Stimulated activated CD8-positive, alpha-beta memory T cell treated with anti-CD3 and anti-CD28 coated beads, Interleukin-12 subunit alpha, Interleukin-12 subunit beta, amount 100 ng/mL, for 4 hours (primary cell): ENCODE measurements around the gene F13A1.

Experiments used
- DNase-seq: peaks from one replicate; pipeline ENCODE4 v3.0.0-alpha.2; 2020; ENCODE audit warnings: low read depth

F13A1 gene

GRCh38 chr6:6319952-6320811, at the start of gene F13A1:
Gene F13A1, minus strand, starts transcription at chr6:6320662. Its CDS starts 1,998 bp downstream, at chr6:6318664.
- DNase-seq, result no peak

- DNase-seq, result no peak
Measured at GRCh38 chr6:6368684-6369052, 48.2 kb upstream of the F13A1 start.

- DNase-seq, result no peak
Measured at GRCh38 chr6:6368040-6368683, 47.7 kb upstream of the F13A1 start.

DNA sequence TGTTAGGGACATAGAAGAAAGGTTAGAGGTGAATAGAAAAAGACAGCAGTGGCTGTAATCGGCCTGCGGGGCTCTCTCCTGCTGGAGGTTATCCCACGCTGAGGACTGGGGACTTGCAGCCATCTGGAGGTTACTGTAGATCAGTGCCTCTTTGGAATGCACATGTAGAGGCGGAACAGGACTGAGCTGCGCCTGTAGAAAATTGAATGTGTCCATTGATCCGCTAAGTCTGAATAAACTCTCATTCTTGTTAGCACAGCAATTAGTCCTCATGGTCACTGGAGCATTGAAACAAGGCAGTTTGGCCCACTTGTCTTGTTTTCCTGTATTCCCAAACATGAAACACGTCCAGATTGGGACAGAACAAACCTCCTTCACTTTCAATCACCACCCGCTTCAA, 46.3 kb upstream of the F13A1 start:
- no peak for DNase-seq

DNA sequence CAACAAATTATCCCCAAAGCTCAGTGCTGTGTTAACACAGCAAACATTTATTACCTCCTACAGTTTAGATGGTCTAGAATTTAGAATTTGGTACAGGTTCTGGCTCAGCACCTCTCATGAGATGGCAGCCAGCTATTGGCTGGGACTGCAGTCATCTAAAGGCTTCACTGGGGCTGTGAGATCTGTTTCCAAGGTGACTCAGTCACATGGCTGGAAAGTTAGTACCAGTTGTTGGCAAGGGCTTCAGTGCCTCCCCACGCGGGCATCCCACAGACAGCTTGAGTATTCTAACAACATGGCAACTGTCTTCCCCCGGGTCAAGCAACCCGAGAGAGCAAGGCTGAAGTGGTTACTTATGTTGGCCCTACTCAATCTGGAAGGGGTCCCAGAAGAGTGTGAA, 44.8 kb upstream of the F13A1 start:
- no peak for DNase-seq

- no peak for DNase-seq
Measured at GRCh38 chr6:6362056-6362840, 41.8 kb upstream of the F13A1 start.

DNA sequence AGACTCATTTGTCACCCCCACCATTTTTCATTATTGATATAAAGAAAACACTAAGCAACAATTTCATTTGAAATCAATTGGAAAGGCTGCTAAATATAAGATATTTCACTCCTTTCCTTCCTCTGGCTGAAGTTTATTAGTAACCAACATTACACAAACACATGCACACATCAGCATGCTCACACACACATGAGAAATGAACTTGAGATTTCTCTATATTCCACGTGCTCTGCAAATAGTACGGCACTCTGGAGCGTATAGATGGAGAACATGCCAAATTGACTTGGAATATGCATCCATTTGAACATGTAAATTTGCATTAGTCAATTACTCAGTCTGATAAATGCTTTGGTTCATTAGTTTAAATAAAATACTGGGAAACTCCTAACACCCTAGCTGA, 37.1 kb upstream of the F13A1 start:
- DNase-seq, result no peak

DNA sequence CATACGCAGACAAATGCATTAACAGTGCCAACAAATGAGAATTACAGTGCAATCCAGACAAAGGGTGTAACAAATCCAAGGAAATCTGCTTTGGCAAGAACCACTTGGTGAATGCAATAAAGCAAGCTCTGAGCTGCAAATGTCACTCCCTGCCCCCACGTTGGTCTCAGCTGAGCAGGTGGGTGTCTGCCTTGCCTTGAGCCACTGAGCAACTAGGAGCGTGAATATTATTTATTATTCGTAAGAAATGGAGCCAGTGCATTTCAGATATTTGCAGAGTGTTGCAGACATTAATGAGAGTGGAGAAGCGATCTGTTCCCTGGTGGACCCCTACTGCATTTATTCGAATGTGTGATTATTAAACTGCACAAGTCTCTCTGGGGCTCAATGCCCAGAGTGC, 36.6 kb upstream of the F13A1 start:
- no peak for DNase-seq

DNA sequence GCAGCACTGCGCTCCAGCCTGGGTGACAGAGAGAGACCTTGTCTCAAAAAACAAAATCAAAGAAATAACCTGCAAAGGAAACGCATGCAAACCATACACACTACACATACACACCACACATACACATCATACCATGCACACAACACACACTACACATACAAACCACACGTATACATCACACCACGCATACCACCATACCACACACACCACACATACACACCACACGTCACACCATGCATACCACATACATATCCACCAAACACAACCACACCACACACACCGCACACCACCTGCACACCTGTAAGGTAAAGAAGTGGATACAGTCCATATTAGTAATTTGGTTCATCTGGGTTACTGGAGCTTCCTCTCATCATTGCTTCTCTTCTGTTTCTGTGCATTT, 32.3 kb upstream of the F13A1 start:
- DNase-seq, result no peak

DNA sequence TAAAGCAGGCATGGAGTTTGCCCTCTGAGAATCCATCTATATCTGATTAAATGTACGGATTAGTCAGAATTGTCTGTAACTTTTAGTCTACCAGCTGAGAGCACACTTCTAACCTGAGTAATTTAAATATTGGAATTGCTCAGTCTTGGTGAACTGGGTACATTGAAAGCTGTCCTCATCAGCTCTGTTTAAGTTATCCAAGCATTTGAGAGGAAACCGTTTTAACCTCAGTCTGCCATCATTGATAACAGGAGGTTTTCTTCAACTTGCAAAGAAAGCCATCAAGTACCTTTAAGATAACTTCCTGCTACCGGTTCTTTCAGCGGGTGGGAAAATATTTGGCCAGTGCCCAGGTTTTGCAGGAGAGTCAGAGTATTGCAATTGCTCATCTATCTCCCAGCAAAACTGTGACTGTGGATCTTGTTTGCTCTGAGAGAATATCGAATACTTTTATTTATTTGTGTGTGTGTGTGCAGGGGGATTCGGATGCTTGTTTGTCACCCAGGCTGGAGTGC, 31.1 kb upstream of the F13A1 start:
- no peak for DNase-seq

DNA sequence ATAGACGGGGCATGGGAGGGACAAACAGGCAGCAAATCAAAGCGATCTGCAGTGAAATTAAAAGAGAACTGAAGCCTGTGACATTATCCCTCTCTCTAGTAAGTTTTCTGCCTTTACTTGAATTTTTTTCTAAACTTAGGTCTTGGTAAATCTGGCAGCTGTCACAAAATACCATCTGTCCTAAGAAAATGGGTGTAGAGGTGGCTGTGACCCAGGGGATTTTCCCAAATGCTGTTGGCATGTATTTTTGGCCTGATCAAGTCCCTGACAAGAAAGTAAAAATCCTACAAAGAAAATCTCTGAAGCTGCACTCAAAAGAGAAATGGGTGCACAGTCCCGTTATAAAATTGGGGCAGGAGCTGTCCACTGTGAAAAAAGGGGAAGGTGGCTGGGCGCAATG, 30.2 kb upstream of the F13A1 start:
- no peak for DNase-seq

DNA sequence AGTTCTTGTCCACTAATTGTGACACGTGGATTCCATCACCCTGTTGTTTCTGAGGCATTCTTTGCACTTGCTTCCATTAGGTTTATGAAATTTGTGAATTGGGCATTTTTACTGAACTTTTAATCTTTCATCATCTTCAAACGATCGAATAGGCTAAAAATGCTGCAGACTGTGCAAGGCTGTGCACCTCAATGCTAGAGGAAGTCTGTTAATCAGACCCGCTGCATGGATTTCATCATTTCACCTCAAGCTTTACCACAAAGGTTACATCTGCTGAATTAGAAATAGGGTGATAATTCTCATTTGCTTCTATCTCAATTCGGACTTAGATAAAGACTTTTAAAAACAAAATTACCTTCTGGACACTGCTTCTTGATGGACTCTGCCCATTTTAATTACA, 27.8 kb upstream of the F13A1 start:
- DNase-seq, result no peak

DNA sequence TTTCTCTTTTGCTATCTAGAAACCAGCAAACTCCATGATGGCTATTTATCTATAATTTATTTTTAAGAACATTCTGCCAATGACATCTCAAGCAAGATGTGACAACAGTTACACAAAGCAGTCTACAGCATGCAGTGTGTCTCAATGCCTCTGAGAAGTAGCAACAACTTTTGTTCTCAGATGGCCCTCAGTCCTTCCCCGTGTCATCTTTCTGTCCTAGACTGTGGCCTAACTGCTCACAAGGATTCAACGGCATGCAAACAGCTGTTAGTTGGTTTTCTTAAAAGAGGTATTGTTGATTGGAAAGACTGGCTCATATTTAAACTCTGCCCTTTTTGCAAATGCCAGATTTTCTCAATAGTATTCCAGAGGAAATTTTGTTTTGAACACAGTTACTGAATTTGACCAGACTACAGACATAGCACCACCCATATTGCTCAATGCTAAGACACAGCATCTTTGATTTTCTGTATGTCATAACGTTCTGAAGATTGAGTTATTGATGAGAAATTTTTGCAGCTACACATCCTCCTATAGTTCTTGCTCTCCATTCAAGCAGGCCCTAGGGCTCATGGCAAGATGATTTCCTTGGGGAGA, 26.1 kb upstream of the F13A1 start:
- no peak for DNase-seq

- DNase-seq, result no peak
Measured at GRCh38 chr6:6333501-6333900, 13.0 kb upstream of the F13A1 start.

GRCh38 chr6:6332811-6333244, 12.4 kb upstream of the F13A1 start:
- DNase-seq, result no peak

- no peak for DNase-seq
Measured at GRCh38 chr6:6331946-6332601, 11.6 kb upstream of the F13A1 start.

DNA sequence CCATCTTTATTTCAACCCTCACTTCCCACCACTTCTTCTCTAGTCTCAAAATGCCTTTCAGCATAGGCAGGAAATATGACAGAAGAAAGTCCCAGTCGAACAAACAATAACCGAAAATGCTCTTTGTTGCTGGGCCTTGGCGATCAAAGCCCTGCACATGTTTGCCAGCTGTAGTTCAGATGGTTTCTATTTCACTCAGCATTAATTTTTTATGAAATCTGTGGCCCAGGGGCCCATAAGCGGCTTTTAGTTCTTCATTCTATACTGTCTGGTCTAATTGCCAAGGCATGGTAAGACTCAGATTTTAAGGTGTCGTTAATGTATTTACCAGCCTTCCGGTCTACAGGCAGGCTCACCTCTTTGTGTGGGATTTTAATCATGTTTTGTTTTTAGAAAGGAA, 10.9 kb upstream of the F13A1 start:
- DNase-seq, result no peak

- DNase-seq, result no peak
Measured at GRCh38 chr6:6330407-6330806, 9.9 kb upstream of the F13A1 start.

- no peak for DNase-seq
Measured at GRCh38 chr6:6328451-6328850, 8.0 kb upstream of the F13A1 start.

GRCh38 chr6:6323352-6323751, 2.9 kb upstream of the F13A1 start:
- no peak for DNase-seq

DNA sequence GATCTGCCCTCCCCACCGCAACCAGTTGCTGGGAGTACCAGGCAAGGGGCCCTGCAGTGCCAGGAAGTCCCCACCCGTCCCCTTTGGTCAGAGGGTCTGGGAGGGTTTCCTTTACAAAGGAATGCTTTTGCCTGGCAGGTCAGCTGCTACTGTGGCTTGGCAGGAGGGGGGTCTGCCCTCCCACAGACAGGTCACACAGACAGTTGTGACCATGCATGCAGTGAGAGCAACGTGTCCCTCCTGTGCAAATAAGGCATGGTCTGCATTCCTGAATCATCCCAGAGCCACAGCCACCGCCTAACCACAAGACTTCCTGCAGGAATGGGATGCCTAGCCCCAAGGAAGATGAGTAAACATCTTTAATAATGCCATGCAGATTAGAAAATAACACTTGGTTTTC, 439 bp upstream of the F13A1 start:
- no peak for DNase-seq
